Stimulated activated naive CD8-positive, alpha-beta T cell treated with anti-CD3 and anti-CD28 coated beads, Interleukin-15, Interleukin-2, amounts not matched to agents 100 ng/mL and 50 ng/mL, for 24 hours (primary cell): ENCODE results near the gene PRAC2.

ENCODE experiments used
- H3K27ac Mint-ChIP-seq: one replicate; pipeline ENCODE4 v1.8.0; 2021; ENCODE audit warnings: mild to moderate bottlenecking, mixed read lengths
- H3K27me3 Mint-ChIP-seq: one replicate; pipeline ENCODE4 v1.8.0; 2021; ENCODE audit warnings: mixed read lengths
- H3K36me3 Mint-ChIP-seq: one replicate; pipeline ENCODE4 v1.8.0; 2021; ENCODE audit warnings: low read depth, mixed read lengths
- H3K4me1 Mint-ChIP-seq: one replicate; pipeline ENCODE4 v1.8.0; 2021; ENCODE audit warnings: low read depth, mixed read lengths
- H3K4me3 Mint-ChIP-seq: one replicate; pipeline ENCODE4 v1.8.0; 2021; ENCODE audit warnings: mild to moderate bottlenecking, mixed read lengths
- H3K9me3 Mint-ChIP-seq: one replicate; pipeline ENCODE4 v1.8.0; 2021; ENCODE audit warnings: mixed read lengths

PRAC2 gene

DNA sequence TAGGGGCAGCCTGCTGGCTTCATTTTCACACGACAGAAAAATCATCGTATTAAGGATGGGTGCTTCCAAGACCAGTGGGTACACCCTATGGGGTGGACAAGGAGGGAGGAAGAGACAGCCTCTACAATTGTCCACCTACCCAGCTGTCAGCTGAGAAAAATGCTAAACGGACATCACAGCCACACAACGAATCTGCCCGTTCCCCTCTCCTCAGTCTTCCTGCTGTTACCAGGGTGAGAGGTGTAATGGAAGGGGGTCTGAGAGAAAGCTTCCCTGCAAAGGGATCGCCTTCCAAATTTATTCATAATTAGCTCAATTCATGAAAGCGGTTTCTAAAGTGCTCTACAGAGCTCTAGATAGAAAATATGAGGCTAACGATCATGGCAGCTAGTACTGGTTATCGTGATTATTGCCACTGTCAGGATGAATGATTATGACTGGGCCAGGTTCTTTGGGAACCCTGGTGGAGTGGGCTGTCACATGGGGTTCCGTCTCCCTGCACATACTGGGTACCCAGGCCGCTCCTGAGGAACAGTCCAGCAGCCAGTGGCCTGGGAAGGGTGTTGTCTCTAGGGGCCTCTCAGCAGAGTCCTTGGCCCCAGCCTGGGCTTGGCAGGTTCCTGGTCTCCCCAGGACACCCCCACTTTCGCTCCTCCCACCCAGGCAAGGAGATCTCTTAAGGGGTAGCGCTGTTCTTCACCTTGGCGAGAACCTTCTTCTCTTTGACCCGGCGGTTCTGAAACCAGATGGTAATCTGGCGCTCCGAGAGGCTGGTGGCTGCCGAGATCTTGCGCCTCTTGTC, 3.3 kb downstream of the PRAC2 start:
- Mint-ChIP-seq H3K9me3 (no peaks in the 10 kb centered on the region), H3K36me3 (no peaks in the 10 kb centered on the region), H3K27ac (no peak overlapping the region), H3K27me3 (peaks cover 94% of the 10 kb centered on the region), H3K4me1 (peaks cover 36% of the 10 kb centered on the region), H3K4me3 (no peak overlapping the region)

DNA sequence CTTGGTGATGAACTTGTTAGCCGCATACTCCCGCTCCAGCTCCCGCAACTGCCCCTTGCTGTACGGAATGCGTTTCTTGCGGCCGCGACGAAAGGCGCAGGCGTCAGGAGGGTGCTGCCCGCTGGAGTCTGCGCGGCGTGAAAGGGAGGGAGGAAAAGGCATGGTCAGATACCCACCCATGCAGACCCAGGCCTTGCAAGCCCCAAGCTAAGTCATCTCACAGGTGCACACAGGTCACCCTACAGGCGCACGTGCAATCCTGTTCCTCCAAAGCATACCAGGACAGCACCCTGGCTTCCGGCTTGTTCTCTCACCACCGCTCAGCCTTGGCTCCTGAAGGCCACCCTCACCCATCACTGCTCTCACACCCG, 3.9 kb downstream of the PRAC2 start:
- no peaks in the 10 kb centered on the region for H3K36me3 Mint-ChIP-seq
- H3K9me3 Mint-ChIP-seq: no peaks in the 10 kb centered on the region
- H3K4me3 Mint-ChIP-seq: no peak overlapping the region
- peaks cover 36% of the 10 kb centered on the region for H3K4me1 Mint-ChIP-seq
- H3K27ac Mint-ChIP-seq: no peak overlapping the region
- peaks cover 94% of the 10 kb centered on the region for H3K27me3 Mint-ChIP-seq

DNA sequence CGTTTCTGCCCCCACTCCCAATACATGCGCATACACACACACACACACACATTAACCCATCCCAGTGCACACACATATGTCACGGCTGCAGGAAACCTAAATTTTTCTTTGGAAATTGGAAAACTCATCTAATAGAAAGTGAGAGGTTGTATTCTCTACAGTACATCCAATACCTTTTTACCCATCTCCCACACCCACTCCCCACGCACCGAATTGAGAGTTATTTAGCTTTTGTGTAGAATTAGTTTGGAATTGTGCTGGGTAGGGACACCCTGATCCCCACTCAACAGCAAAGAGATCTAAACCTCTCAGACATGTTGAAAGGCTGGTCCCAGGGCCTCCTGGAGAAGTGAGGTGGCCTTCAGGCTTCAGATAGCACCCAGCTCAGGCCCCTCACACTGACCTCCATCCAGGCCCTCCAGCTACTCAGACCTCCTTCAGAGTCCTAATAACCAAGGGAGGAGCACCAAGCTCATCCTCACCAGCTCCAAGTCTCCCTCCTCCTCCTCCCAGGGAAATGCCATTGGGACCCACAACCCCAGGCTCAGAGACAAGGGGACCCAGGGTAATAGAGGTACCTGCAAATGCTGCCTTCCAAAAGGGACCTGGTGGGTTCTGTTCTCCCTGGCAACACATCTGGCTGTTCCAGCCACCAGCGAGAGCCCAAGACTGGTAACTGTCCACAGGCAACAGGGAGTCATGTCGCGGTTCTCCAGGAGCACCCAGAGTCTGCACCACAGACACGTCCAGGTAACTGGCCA, 4.6 kb downstream of the PRAC2 start:
- Mint-ChIP-seq H3K9me3 (no peaks in the 10 kb centered on the region), H3K4me1 (peaks cover 38% of the 10 kb centered on the region), H3K27ac (no peak overlapping the region), H3K4me3 (peak overlapping the region; percentile 17), H3K27me3 (peaks cover 94% of the 10 kb centered on the region), H3K36me3 (no peaks in the 10 kb centered on the region)

DNA sequence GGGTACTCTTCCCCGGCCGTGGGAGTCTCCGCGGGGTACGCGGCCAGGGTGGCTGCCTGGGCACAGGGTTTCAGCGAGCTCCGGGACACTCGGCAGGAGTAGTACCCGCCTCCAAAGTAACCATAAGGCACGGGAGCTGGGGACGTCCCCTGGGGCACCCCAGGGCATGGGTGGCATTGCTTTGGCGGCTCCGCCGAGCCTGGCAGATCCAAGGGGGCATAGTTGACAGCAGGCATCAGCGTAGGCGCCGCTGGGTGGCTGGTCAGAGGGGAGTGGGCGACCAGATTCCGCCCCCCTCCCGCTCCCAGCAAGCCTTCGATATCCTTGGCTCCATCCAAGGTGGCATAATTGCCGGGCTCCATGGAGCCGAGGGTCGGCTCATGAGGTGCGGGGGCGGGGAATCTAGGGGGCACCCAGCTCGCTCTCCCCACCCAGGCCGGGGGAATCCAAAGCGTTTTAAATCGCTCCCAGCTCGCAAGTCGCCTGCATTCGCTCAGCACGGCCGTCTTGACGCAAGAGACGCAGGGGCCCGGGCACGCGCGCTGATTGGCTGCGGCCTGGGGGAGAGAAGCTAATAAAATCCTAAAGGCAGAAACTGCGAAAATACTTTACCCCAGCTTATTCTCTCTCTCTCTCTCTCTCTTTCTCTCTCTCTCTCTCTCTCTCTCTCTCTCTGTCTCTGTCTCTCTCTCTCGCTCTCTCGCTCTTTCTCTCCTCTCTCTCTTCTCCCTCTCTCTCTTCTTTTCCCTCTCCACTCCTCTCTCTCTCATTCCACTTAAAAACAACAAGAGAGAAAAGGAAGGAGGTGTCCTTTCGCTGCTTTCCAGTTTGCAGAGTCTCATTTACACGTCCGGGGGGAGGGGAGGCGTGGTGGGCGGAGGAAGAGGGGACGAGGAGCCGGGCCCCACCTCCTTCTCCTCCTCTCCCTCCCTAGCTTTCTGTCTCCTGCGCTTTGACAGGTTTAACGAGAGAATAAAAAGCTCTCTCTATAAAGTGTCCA, 5.5 kb downstream of the PRAC2 start, which contains the start of gene HOXB13:
HOXB13 (minus strand) TSS at position 519 of the 1,000 bp plus-strand sequence; CDS start at position 362, 157 bp downstream.
- Mint-ChIP-seq H3K9me3 (no peaks in the 10 kb centered on the region), H3K36me3 (no peaks in the 10 kb centered on the region), H3K4me1 (peaks cover 37% of the 10 kb centered on the region), H3K27ac (no peak within 1 kb of the TSS), H3K4me3 (peak within 1 kb of the TSS; percentile 49), H3K27me3 (peaks cover 93% of the 10 kb centered on the region)

DNA sequence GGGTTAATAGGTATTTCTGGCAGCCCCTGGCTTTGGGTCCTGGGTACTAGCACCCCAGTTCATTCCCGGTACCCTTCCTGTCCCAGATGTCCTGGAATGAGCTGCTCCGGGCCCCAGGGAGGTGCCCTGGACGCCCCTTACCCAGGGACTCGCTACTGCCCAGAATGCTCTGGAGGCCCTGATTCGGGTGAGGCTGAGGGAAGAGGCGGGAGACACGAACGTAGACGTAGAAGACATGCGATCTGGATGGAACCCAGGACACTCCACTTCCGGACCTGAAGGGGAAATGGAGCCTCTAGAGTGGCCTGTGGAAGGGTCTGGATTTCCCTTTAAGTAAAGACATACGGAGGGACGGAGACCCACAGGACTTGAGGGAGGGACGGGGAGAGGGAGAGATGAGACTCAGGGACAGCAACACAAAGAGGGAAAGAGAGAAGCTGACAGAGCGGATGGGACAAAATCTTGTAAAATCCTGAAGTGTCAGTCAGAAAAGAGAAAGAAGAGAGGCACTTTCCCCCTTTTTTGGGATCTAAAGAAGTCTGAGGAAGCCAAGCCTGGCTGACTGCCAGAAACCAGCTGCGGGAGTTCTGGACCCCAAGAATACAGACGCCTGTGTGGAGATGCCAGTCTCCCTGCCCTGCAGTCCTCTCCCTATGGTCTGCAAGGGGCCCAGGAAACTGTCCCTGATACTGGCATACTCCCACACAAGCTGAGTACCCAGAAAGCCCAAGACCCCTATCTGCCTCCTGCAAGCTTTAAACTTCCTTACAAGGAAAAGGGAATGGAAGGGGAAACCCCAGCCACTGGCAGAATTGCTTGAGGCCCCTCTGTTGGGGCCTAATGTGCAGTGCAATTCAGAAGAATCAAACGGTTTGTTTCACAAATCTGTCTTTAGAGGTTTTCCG, 6.6 kb downstream of the PRAC2 start:
- Mint-ChIP-seq H3K4me1 (peaks cover 31% of the 10 kb centered on the region), H3K27me3 (peaks cover 93% of the 10 kb centered on the region), H3K36me3 (no peaks in the 10 kb centered on the region), H3K4me3 (no peak overlapping the region), H3K9me3 (no peaks in the 10 kb centered on the region), H3K27ac (no peak overlapping the region)

DNA sequence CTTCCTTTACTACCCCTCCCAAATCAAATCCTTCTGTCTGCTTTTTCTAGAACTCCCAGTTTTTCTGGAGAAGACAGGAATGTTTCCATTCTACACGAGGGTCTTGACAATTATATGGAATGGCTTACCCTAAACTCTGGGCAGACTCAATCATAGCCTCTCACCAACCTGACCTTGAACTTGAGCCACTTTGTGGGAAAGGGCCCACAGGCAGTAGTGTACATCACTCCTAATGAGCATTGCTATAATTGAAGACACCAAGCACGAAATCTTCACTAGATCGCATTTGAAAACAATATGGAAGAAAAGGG, 7.2 kb downstream of the PRAC2 start:
- Mint-ChIP-seq H3K4me1 (peaks cover 27% of the 10 kb centered on the region), H3K9me3 (no peaks in the 10 kb centered on the region), H3K36me3 (no peaks in the 10 kb centered on the region), H3K27ac (no peak overlapping the region), H3K27me3 (peaks cover 93% of the 10 kb centered on the region), H3K4me3 (no peak overlapping the region)

DNA sequence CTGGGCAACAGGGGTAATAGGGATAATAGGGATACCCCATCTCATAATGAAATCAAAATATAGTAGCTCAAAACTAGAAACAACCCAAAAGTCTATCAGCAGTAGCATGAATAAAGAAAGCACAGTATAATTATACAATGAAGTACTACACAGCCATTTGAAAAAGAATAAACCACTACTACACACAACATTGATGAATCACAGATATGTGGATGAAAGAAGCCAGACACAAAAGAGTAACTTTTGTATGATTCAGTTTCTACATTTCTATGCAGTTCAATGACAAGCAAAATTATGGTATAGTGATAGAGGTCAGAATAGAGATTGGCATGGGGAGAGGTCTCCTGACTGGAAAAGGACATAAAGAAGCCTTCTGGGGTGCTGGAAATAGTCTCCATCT, 8.4 kb downstream of the PRAC2 start:
- Mint-ChIP-seq H3K9me3 (no peaks in the 10 kb centered on the region), H3K27me3 (peaks cover 93% of the 10 kb centered on the region), H3K4me1 (peaks cover 26% of the 10 kb centered on the region), H3K36me3 (no peaks in the 10 kb centered on the region), H3K4me3 (no peak overlapping the region), H3K27ac (no peak overlapping the region)

DNA sequence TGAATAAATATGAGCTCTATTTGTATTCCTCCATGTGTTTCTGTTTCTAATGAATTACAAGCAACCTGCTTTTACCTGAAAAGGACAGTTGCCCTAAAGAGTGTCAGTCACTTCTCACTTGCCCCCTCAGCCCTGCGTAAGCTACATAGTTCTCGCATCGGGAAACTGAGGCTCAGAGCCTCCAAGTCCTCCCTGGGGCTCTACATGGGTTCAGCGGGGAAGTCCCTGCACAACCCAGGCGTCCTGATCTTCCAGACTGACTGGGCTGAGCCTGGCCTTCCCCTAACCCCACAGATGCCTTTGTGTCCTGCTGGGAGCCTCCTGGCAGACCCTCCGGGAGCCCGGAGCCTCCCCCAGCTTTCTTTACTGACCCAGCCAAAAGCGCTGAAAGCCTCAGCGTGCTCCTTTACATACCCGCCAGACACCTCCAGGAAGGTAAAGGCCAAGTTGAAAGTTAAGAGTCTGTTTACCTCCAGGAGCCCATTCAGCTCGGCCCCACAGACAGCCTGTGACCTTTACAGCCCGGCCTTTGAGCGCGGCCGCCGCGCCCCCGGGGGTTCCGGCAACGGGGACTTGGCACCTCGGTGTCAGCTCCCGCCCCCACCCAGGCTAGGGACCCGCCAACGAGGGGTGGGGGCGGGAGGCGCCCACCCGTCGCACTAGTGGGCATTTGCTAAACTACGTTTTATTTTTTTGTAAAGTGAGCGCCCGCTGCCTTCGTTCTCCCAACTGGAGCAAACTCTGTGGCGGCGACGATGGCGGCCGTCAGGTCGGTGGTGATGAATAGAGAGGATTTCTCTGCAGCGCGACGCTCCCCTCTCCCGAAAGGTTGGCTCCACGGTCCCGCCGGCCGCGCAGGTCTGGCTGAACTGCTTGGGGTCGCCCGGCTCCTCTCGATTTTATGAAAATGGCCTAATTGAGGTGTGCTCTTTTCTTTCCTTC, 10.0 kb downstream of the PRAC2 start:
- Mint-ChIP-seq H3K27me3 (peaks cover 93% of the 10 kb centered on the region), H3K27ac (no peak overlapping the region), H3K4me3 (peak overlapping the region; percentile 47), H3K4me1 (peaks cover 25% of the 10 kb centered on the region), H3K9me3 (no peaks in the 10 kb centered on the region), H3K36me3 (no peaks in the 10 kb centered on the region)

DNA sequence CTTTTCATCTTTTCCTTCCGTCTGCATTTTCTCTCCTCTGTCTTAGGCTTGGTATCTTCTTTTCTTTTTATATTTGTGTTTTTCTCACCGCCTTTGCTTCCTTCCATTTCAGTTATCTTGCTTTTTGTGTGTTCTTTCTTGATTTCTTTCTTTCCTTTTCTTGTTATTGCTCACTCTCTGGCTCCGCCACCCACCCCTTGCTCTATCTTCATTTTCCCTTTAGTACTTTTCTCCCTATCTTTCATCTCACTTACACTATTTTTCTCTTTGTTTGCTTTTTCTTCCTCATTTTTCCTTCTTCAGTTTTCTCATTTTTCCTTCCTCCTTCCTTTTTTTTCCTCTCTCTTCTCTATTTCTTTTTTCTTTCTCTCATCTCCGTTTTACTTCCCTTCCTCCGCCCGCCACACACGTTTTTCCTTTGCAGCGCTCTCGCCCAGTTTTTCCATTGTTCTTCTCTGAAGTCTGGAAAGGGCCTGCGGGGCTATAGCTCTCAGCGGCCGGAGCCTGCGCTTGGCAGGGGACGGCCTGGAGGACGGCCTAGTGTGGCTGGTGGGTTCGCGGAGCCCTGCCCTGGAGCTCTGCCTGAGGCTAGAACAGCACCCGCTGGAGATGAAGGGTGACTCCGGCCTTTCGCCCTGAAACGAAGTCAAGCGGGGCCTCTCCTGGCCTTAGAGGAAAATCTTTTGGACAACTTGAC, 10.8 kb downstream of the PRAC2 start:
- H3K4me1 Mint-ChIP-seq: peaks cover 19% of the 10 kb centered on the region
- no peaks in the 10 kb centered on the region for H3K36me3 Mint-ChIP-seq
- no peak overlapping the region for H3K27ac Mint-ChIP-seq
- peak overlapping the region; percentile 47 for H3K4me3 Mint-ChIP-seq
- H3K9me3 Mint-ChIP-seq: no peaks in the 10 kb centered on the region
- H3K27me3 Mint-ChIP-seq: peaks cover 93% of the 10 kb centered on the region

DNA sequence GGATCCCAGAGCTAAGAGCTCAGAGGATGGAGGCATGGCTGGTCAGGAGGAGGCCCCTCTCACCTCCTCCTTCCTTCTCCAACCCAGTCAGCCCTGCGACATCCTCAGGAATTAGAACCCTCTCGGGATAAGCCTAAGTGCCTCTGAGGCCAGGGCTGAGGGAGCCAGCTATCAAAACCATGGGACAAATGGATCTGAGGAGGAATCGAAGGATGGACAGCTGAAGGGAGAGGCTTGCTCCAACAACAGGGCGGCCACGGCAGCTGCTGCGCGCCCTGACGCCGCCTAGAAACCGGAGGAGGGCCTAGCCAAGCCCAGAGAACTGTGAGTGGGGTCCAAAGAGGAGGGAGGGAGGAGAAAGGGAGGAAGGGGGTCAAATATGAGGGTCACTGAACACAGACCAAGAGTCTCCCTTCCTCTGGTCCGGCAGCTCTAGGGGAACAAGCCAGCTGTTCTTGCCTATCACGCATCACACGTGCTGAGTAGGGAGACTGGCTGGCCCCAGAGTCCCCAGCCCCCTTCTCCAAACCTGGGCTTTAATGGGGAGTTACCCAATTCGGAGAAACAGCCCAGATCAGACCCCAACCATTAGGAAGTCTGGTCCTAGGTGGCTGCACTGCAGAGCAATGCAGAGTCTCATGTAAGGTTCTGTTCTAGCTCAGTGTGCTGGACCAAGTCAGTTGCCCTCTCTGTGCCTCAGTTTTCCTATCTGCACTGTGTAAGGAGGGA, 11.5 kb downstream of the PRAC2 start:
- H3K36me3 Mint-ChIP-seq: no peaks in the 10 kb centered on the region
- H3K27ac Mint-ChIP-seq: no peak overlapping the region
- H3K27me3 Mint-ChIP-seq: peaks cover 93% of the 10 kb centered on the region
- no peak overlapping the region for H3K4me3 Mint-ChIP-seq
- H3K9me3 Mint-ChIP-seq: no peaks in the 10 kb centered on the region
- H3K4me1 Mint-ChIP-seq: peaks cover 21% of the 10 kb centered on the region

DNA sequence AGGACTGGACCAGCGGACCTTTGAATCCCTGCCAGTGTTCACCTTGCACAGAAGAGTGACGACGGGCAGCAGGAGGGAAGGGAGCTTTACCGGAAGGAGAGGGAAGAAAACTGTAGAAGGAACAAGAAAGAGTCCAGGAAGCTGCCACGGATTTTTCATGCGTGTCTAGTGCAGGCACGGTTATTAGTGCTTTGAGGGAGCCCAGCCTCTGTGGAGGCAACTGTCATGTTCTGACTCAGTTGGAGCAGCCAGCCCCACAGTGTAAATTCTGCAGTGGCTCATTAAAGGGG, 12.0 kb downstream of the PRAC2 start:
- H3K36me3 Mint-ChIP-seq: no peaks in the 10 kb centered on the region
- H3K27ac Mint-ChIP-seq: no peak overlapping the region
- peaks cover 93% of the 10 kb centered on the region for H3K27me3 Mint-ChIP-seq
- peaks cover 20% of the 10 kb centered on the region for H3K4me1 Mint-ChIP-seq
- no peak overlapping the region for H3K4me3 Mint-ChIP-seq
- H3K9me3 Mint-ChIP-seq: no peaks in the 10 kb centered on the region

DNA sequence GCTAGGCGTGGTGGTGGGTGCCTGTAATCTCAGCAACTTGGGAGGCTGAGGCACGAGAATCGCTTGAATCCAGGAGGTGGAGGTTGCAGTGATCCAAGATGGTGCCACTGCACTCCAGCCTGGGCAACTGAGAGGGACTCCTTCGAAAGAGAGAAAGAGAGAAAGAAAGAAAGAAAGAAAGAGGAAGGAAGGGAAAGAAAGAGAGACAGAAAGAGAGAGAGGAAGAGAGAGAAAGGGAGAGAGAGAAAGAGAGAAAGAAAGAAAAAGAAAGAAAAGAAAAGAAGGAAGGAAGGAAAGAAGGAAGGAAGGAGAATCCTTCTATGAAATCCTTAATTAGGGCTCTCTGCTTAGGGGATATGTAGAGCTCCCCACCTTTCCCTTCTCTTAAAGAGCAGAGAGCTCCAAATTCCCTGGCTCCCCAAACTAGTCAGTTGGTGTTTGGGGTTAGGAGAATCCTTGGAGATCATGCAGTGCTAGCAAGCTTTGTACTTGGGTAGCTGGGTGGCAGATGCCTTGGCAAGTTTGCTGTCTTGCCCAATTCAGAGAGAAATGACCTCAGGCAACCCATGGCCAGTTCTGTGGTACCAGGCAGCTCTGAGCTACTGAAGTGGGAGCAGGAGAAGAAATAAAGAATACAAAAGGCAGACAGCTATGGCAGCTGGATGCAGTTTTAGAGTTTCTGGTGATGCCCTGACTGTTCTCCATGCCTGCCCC, 14.5 kb downstream of the PRAC2 start:
- Mint-ChIP-seq H3K36me3 (no peaks in the 10 kb centered on the region), H3K27ac (no peak overlapping the region), H3K4me3 (no peak overlapping the region), H3K4me1 (peaks cover 18% of the 10 kb centered on the region), H3K27me3 (peaks cover 92% of the 10 kb centered on the region), H3K9me3 (no peaks in the 10 kb centered on the region)
